ENCODE results near the gene PPP3CA. TPM values are rescaled to one million over a fixed set of nuclear protein-coding genes. Genes with fewer than 3 reads are reported as not detected.
A peak's percentile ranks its signal among the peaks of the same experiment; 100 is the strongest.

Gene PPP3CA
- total and polyA plus RNA-seq, 7 experiments from 2014 or later = 2.9 to 30.9 (median 16.9) TPM

DNA sequence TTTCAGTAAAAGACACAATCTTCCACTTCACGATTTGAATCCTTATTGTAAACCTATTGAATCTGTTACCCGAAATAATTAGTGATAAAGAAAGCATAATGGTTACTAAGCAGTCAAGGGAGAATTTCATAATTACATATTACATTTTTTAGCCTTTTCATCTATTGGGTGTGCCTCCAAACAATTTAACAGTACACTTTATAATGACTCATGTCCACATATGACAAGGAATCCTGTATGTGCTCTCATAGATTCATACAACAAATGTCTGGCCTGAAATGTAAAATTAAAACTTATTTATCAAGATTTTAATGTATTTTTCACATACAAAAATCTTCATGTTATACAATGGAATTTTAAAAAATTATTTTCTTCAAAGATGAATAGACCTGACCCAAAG lies 39.4 kb downstream of the PPP3CA start:
- Histone ChIP-seq H3K36me3 (ENCODE audit: control insufficient read depth in 2 of 3, insufficient read depth in 3 of 3, low read length in 3 of 3) (no peaks in the 10 kb centered on the region), H3K27ac (ENCODE audit: low read depth, low read length) (no peak overlapping the region), H3K4me1 (ENCODE audit: control insufficient read depth in 2 of 2, insufficient read depth in 2 of 2, low read length in 2 of 2) (peaks cover 0 to 15% of the 10 kb centered on the region in 2 donors), H3K9me3 (ENCODE audit: control insufficient read depth in 2 of 3, low read length in 3 of 3) (no peaks in the 10 kb centered on the region), H3K27me3 (ENCODE audit: control insufficient read depth in 2 of 2, insufficient read depth in 2 of 2, low read length in 2 of 2) (no peaks in the 10 kb centered on the region), H3K4me3 (ENCODE audit: low read length) (no peak overlapping the region)
- Mint-ChIP-seq H3K36me3 (no peaks in the 10 kb centered on the region), H3K9me3 (peaks cover 0 to 2% (median 0%) of the 10 kb centered on the region in 11 donors), H3K27me3 (peaks cover 0 to 7% (median 0%) of the 10 kb centered on the region in 5 donors), H3K27ac (no peak overlapping the region), H3K4me3 (no peak overlapping the region), H3K4me1 (peaks cover 11 to 66% (median 39%) of the 10 kb centered on the region in 7 donors)
- intact Hi-C loops (cut with micrococcal nuclease) = no loop called here
- POLR2A ChIA-PET = no interaction called here
- CTCF ChIA-PET = no interaction called here
- DNase-seq (no peak), ATAC-seq (no peak)

DNA sequence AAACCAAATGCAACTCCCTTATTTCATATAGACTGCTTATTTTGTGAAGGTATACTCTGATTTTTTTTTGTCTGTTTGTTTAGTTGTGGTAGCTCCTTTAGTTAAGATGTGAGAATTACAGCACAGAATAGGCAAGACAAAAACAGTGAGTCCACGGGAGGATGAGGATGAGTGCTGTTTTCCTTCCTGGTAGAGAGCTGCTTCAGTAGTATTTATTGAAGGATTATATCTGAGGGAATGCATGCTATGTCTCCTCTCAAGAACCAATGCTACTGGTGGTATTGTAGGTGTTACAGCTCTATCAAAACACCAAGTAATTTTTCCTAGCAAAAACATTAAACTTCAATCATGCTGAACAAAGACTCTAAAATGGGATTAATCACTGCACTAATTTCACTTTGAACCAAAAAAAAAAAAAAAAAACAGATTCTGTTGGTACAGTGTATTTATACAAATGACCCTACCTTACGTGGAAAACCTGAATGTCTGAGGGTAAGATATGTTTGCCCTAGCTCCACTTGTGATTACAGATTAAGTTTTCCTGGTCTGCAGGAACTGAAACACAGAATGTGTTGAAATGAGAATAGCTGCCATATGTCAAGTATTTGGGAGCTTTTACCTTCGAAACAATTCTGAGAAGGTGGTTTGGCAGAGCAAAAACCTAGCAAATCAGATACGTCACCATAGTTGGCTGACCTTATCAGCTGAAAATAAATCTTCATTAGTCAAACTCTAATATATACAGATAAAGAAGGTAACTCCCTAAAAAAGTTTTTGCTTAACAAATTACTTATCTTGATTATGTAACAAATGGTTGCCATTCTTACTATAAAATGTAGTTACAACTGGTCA lies 40.3 kb downstream of the PPP3CA start:
- Mint-ChIP-seq H3K9me3 (peaks cover 0 to 2% (median 0%) of the 10 kb centered on the region in 11 donors), H3K36me3 (no peaks in the 10 kb centered on the region), H3K27me3 (peaks cover 0 to 7% (median 0%) of the 10 kb centered on the region in 5 donors), H3K4me1 (peaks cover 11 to 62% (median 36%) of the 10 kb centered on the region in 7 donors), H3K27ac (no peak overlapping the region), H3K4me3 (peak overlapping the region in 4 of 10 donors; percentile 21 to 53 (median 34))
- DNase-seq = no peak
- no peaks in the 10 kb centered on the region for H3K9me3 ChIP-seq (ENCODE audit: control insufficient read depth in 2 of 3, low read length in 3 of 3)
- ChIA-PET POLR2A (interaction anchor here (1.0 kb wide), 1 partner anchor 34 kb away, joined by 3 read pairs; no protein-coding TSS in a partner anchor), CTCF (interaction anchor here (0.6 kb wide), 1 partner anchor 1626 kb away, joined by 5 read pairs; no protein-coding TSS in a partner anchor)
- H3K4me1 ChIP-seq (ENCODE audit: control insufficient read depth in 2 of 2, insufficient read depth in 2 of 2, low read length in 2 of 2) = peaks cover 0 to 15% of the 10 kb centered on the region in 2 donors
- no peak overlapping the region for H3K4me3 ChIP-seq (ENCODE audit: low read length)
- no peaks in the 10 kb centered on the region for H3K27me3 ChIP-seq (ENCODE audit: control insufficient read depth in 2 of 2, insufficient read depth in 2 of 2, low read length in 2 of 2)
- no peak for ATAC-seq
- no peak overlapping the region for H3K27ac ChIP-seq (ENCODE audit: low read depth, low read length)
- no peaks in the 10 kb centered on the region for H3K36me3 ChIP-seq (ENCODE audit: control insufficient read depth in 2 of 3, insufficient read depth in 3 of 3, low read length in 3 of 3)
- intact Hi-C loops (cut with micrococcal nuclease) = no loop called here

DNA sequence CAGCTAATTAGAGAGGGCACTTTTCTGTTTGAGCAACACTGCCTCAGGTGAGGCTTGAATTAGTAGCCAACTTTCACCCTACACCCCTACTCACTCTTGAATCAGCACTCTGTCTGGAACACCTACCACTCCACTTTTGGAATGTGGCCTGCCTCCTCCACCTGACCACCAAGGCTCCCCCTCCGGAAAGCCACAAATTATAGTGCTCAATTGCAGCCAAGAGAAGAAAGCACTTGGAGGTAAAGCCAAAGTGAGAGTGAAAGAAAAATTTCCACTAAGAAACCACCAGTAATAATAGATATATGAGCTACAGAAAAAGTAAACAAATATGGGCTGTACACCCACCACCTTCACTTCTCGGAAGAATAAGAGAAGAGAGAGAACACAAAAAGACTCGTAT lies 41.1 kb downstream of the PPP3CA start:
- intact Hi-C loops (cut with micrococcal nuclease) = no loop called here
- Mint-ChIP-seq H3K9me3 (peaks cover 0 to 2% (median 0%) of the 10 kb centered on the region in 11 donors), H3K27ac (peak overlapping the region in 1 of 9 donors; percentile 12), H3K27me3 (peaks cover 0 to 7% (median 0%) of the 10 kb centered on the region in 5 donors), H3K36me3 (no peaks in the 10 kb centered on the region), H3K4me1 (peaks cover 11 to 55% (median 30%) of the 10 kb centered on the region in 7 donors), H3K4me3 (peak overlapping the region in 7 of 10 donors; percentile 12 to 64 (median 36))
- Histone ChIP-seq H3K4me3 (ENCODE audit: low read length) (no peak overlapping the region), H3K27ac (ENCODE audit: low read depth, low read length) (no peak overlapping the region), H3K27me3 (ENCODE audit: control insufficient read depth in 2 of 2, insufficient read depth in 2 of 2, low read length in 2 of 2) (no peaks in the 10 kb centered on the region), H3K9me3 (ENCODE audit: control insufficient read depth in 2 of 3, low read length in 3 of 3) (no peaks in the 10 kb centered on the region), H3K4me1 (ENCODE audit: control insufficient read depth in 2 of 2, insufficient read depth in 2 of 2, low read length in 2 of 2) (peaks cover 0 to 15% of the 10 kb centered on the region in 2 donors), H3K36me3 (ENCODE audit: control insufficient read depth in 2 of 3, insufficient read depth in 3 of 3, low read length in 3 of 3) (no peaks in the 10 kb centered on the region)
- peak; percentile 22 for ATAC-seq
- ChIA-PET CTCF (interaction anchor here (0.6 to 0.9 kb wide), 2 partner anchors 1497 to 1627 kb away, joined by 4 to 5 read pairs; no protein-coding TSS in a partner anchor), POLR2A (interaction anchor here (0.7 to 1.0 kb wide), 2 partner anchors 35 to 337 kb away, joined by 3 to 4 read pairs; no protein-coding TSS in a partner anchor)
- no peak for DNase-seq

DNA sequence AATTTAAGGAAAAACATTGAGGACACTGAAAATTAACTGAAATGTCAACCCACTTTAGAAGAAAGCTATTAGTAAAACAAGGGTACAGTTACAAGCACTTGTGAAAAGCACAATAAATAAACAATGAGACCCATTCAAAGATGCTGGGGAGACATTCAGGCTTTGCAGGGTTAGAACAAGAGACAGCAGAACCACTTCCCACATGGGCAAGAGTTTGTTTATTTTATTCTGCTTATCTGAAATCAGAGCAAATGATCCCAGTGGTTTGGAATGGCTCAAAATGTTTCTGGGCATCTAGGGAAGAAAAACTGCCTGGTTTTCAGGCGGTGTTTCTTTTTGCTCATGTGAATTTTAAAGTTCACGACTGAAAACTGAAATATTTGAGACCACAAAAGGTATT lies 42.4 kb downstream of the PPP3CA start:
- Mint-ChIP-seq H3K4me3 (no peak overlapping the region), H3K9me3 (peaks cover 0 to 2% (median 0%) of the 10 kb centered on the region in 11 donors), H3K4me1 (peaks cover 11 to 42% (median 23%) of the 10 kb centered on the region in 7 donors), H3K27me3 (peaks cover 0 to 7% (median 0%) of the 10 kb centered on the region in 5 donors), H3K36me3 (no peaks in the 10 kb centered on the region), H3K27ac (no peak overlapping the region)
- ChIA-PET CTCF (no interaction called here), POLR2A (no interaction called here)
- Histone ChIP-seq H3K4me1 (ENCODE audit: control insufficient read depth in 2 of 2, insufficient read depth in 2 of 2, low read length in 2 of 2) (peaks cover 0 to 16% of the 10 kb centered on the region in 2 donors), H3K4me3 (ENCODE audit: low read length) (no peak overlapping the region), H3K36me3 (ENCODE audit: control insufficient read depth in 2 of 3, insufficient read depth in 3 of 3, low read length in 3 of 3) (no peaks in the 10 kb centered on the region), H3K9me3 (ENCODE audit: control insufficient read depth in 2 of 3, low read length in 3 of 3) (no peaks in the 10 kb centered on the region), H3K27me3 (ENCODE audit: control insufficient read depth in 2 of 2, insufficient read depth in 2 of 2, low read length in 2 of 2) (no peaks in the 10 kb centered on the region), H3K27ac (ENCODE audit: low read depth, low read length) (no peak overlapping the region)
- ATAC-seq (no peak), DNase-seq (no peak)
- intact Hi-C loops (cut with micrococcal nuclease) = no loop called here

DNA sequence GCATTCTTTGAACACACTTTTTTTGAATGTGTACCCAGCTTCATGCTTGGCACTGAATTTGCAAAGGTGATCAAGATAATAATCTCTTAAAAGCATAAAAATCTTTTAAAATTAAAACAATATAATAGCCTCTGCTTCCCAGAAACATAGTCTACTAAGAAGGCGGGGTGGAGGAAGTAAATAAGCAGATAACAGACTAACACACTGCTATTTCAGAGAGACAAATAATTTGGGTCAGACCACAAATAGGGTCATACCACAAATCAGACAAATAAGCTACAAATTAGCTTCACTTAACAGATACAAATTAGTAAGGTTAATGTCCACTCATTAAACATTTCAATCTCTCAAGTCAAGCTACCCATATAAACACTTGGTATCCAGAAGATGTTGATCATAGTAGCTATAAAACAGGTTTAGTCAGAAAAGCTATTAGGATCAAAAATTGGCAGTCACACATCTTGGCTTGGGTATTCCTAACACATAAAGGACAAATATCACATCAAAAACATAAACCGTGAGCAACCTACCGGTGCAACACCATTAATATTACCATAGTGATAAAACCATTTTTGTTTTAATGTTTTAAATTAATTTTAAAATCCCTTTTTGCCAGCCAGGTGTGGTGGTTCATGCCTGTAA lies 47.3 kb downstream of the PPP3CA start:
- ChIA-PET CTCF (interaction anchor here (0.7 kb wide), 1 partner anchor 50 kb away, joined by 3 read pairs; no protein-coding TSS in a partner anchor), POLR2A (no interaction called here)
- no peak for ATAC-seq
- no peaks in the 10 kb centered on the region for H3K36me3 ChIP-seq (ENCODE audit: control insufficient read depth in 2 of 3, insufficient read depth in 3 of 3, low read length in 3 of 3)
- Mint-ChIP-seq H3K36me3 (no peaks in the 10 kb centered on the region), H3K4me1 (peaks cover 0 to 12% (median 3%) of the 10 kb centered on the region in 7 donors), H3K9me3 (no peaks in the 10 kb centered on the region), H3K27me3 (peaks cover 0 to 5% (median 0%) of the 10 kb centered on the region in 5 donors), H3K27ac (no peak overlapping the region), H3K4me3 (no peak overlapping the region)
- no peak for DNase-seq
- peaks cover 0 to 7% of the 10 kb centered on the region in 2 donors for H3K4me1 ChIP-seq (ENCODE audit: control insufficient read depth in 2 of 2, insufficient read depth in 2 of 2, low read length in 2 of 2)
- H3K9me3 ChIP-seq (ENCODE audit: control insufficient read depth in 2 of 3, low read length in 3 of 3) = no peaks in the 10 kb centered on the region
- intact Hi-C loops (cut with micrococcal nuclease) = no loop called here
- H3K27me3 ChIP-seq (ENCODE audit: control insufficient read depth in 2 of 2, insufficient read depth in 2 of 2, low read length in 2 of 2) = no peaks in the 10 kb centered on the region
- no peak overlapping the region for H3K27ac ChIP-seq (ENCODE audit: low read depth, low read length)
- H3K4me3 ChIP-seq (ENCODE audit: low read length) = no peak overlapping the region

DNA sequence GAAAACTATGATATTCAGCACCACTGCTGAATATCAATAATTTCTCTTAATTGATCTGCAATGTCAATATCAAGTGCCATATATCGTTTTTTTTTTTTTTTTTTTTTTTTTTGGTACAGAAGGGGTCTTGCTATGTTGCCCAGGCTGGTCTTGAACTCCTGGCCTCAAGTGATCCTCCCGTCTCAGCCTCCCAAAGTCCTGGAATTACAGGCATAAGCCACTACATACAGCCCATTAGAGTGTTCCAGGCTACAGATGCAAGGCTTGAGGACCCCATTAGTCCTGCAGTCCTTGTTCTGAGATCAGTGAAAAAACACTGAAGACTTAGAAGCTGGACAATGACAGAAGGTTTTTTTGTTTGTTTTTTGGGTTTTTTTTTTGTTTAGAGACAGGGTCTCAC lies 48.3 kb downstream of the PPP3CA start:
- POLR2A ChIA-PET = no interaction called here
- Mint-ChIP-seq H3K27me3 (peaks cover 0 to 5% (median 0%) of the 10 kb centered on the region in 5 donors), H3K4me1 (peaks cover 0 to 9% (median 3%) of the 10 kb centered on the region in 7 donors), H3K9me3 (no peaks in the 10 kb centered on the region), H3K27ac (no peak overlapping the region), H3K36me3 (no peaks in the 10 kb centered on the region), H3K4me3 (no peak overlapping the region)
- no peaks in the 10 kb centered on the region for H3K9me3 ChIP-seq (ENCODE audit: control insufficient read depth in 2 of 3, low read length in 3 of 3)
- H3K4me1 ChIP-seq (ENCODE audit: control insufficient read depth in 2 of 2, insufficient read depth in 2 of 2, low read length in 2 of 2) = peaks cover 0 to 3% of the 10 kb centered on the region in 2 donors
- no peak overlapping the region for H3K4me3 ChIP-seq (ENCODE audit: low read length)
- intact Hi-C loops (cut with micrococcal nuclease) = no loop called here
- DNase-seq (no peak), ATAC-seq (no peak)
- H3K27me3 ChIP-seq (ENCODE audit: control insufficient read depth in 2 of 2, insufficient read depth in 2 of 2, low read length in 2 of 2) = no peaks in the 10 kb centered on the region
- H3K36me3 ChIP-seq (ENCODE audit: control insufficient read depth in 2 of 3, insufficient read depth in 3 of 3, low read length in 3 of 3) = no peaks in the 10 kb centered on the region
- CTCF ChIA-PET = no interaction called here
- no peak overlapping the region for H3K27ac ChIP-seq (ENCODE audit: low read depth, low read length)

Data from naive thymus-derived CD4-positive, alpha-beta T cell (primary cell).